WTC11 (cell line): ENCODE data around the gene B4GALNT3. TPM values are rescaled to one million over a fixed set of nuclear protein-coding genes. Genes with fewer than 3 reads are reported as not detected.

Experiments used
- ATAC-seq: fragments of 200-7000 bp; cut with Tn5 transposase; 2 replicates; pipeline ENCODE4 v1.10.0; 2021; ENCODE audit warnings: mild to moderate bottlenecking, moderate library complexity
- CTCF ChIA-PET: fragments of 300-600 bp; sonication (Branson Sonifier 250); formaldehyde crosslinking; loops from one replicate; lab custom pipeline; 2021; ENCODE audit warnings: antibody characterized with exemption; lab: Charles Lee
- POLR2A ChIA-PET: fragments of 350-600 bp; sonication (Branson Sonifier 250); formaldehyde crosslinking; loops from one replicate; lab custom pipeline; 2021; ENCODE audit warnings: antibody characterized with exemption; lab: Charles Lee
- DNase-seq: peaks from one replicate; pipeline ENCODE4 v3.0.0; 2021; ENCODE audit warnings: low spot score
- H3K27ac Mint-ChIP-seq: 2 replicates; pipeline ENCODE4 v1.8.0; 2021; ENCODE audit warnings: mixed read lengths
- H3K27me3 Mint-ChIP-seq: 2 replicates; pipeline ENCODE4 v1.8.0; 2021; ENCODE audit warnings: low read depth, mild to moderate bottlenecking, moderate library complexity, mixed read lengths
- H3K36me3 Mint-ChIP-seq: 2 replicates; pipeline ENCODE4 v1.8.0; 2021; ENCODE audit warnings: mixed read lengths
- H3K4me1 Mint-ChIP-seq: 2 replicates; pipeline ENCODE4 v1.8.0; 2022; ENCODE audit warnings: mixed read lengths
- H3K4me3 Mint-ChIP-seq: 2 replicates; pipeline ENCODE4 v1.8.0; 2021; ENCODE audit warnings: mild to moderate bottlenecking, moderate library complexity, mixed read lengths
- H3K9me3 Mint-ChIP-seq: 2 replicates; pipeline ENCODE4 v1.8.0; 2021; ENCODE audit warnings: mixed read lengths
- ATF1 ChIP-seq: sonication (generic); formaldehyde crosslinking; IDR thresholded peaks from 2 replicates; pipeline ENCODE4 v1.8.1; 2023; ENCODE audit warnings: mild to moderate bottlenecking, moderate library complexity, missing genetic modification reagents
- CBFB ChIP-seq: sonication (generic); formaldehyde crosslinking; IDR thresholded peaks from 2 replicates; pipeline ENCODE4 v1.8.1; 2022; ENCODE audit warnings: mild to moderate bottlenecking, low read depth, missing genetic modification reagents
- CREM ChIP-seq: sonication (generic); formaldehyde crosslinking; IDR thresholded peaks from 2 replicates; pipeline ENCODE4 v1.8.1; 2022; ENCODE audit warnings: mild to moderate bottlenecking, missing genetic modification reagents, moderate library complexity
- EMX1 ChIP-seq: fragments of 250-450 bp; sonication (Bioruptor Pico); IDR thresholded peaks from 2 replicates; pipeline ENCODE4 v1.8.0; 2021; ENCODE audit warnings: mild to moderate bottlenecking
- FOXP1 ChIP-seq: sonication (generic); formaldehyde crosslinking; IDR thresholded peaks from 2 replicates; pipeline ENCODE4 v1.8.0; 2022; ENCODE audit warnings: missing genetic modification reagents, mild to moderate bottlenecking, moderate library complexity, borderline replicate concordance
- KAT7 ChIP-seq: sonication (generic); formaldehyde crosslinking; IDR thresholded peaks from 2 replicates; pipeline ENCODE4 v1.8.1; 2023; ENCODE audit warnings: missing genetic modification reagents, mild to moderate bottlenecking, borderline replicate concordance
- NFATC4 ChIP-seq: fragments of 250-450 bp; sonication (Bioruptor Pico); IDR thresholded peaks from 2 replicates; pipeline ENCODE4 v1.9.0; 2021; ENCODE audit warnings: mild to moderate bottlenecking
- NR1H2 ChIP-seq: sonication (generic); formaldehyde crosslinking; IDR thresholded peaks from 2 replicates; pipeline ENCODE4 v1.9.0; 2021; ENCODE audit warnings: mild to moderate bottlenecking, moderate library complexity, missing genetic modification reagents
- OVOL2 ChIP-seq: fragments of 250-450 bp; sonication (Bioruptor Pico); IDR thresholded peaks from 2 replicates; pipeline ENCODE4 v1.9.0; 2021; ENCODE audit warnings: mild to moderate bottlenecking, borderline replicate concordance
- SMAD4 ChIP-seq: sonication (generic); formaldehyde crosslinking; IDR thresholded peaks from 2 replicates; pipeline ENCODE4 v1.8.0; 2022; ENCODE audit warnings: mild to moderate bottlenecking, missing genetic modification reagents
- TP53 ChIP-seq: sonication (generic); formaldehyde crosslinking; IDR thresholded peaks from 2 replicates; pipeline ENCODE4 v1.8.1; 2023; ENCODE audit warnings: mild to moderate bottlenecking, missing genetic modification reagents
- USF1 ChIP-seq: sonication (generic); formaldehyde crosslinking; IDR thresholded peaks from 2 replicates; pipeline ENCODE4 v1.8.0; 2022; ENCODE audit warnings: mild to moderate bottlenecking, missing genetic modification reagents
- ZBTB21 ChIP-seq: sonication (generic); formaldehyde crosslinking; IDR thresholded peaks from 2 replicates; pipeline ENCODE4 v1.8.1; 2023; ENCODE audit warnings: mild to moderate bottlenecking, missing genetic modification reagents, borderline replicate concordance
- ZNF232 ChIP-seq: sonication (generic); formaldehyde crosslinking; IDR thresholded peaks from 2 replicates; pipeline ENCODE4 v1.8.0; 2022; ENCODE audit warnings: mild to moderate bottlenecking, missing genetic modification reagents
- ZNF263 ChIP-seq: sonication (generic); formaldehyde crosslinking; IDR thresholded peaks from 2 replicates; pipeline ENCODE4 v1.8.1; 2022; ENCODE audit warnings: low read depth, mild to moderate bottlenecking, moderate library complexity, missing genetic modification reagents
- ZNF317 ChIP-seq: sonication (generic); formaldehyde crosslinking; IDR thresholded peaks from 2 replicates; pipeline ENCODE4 v1.8.1; 2023; ENCODE audit warnings: low read depth, mild to moderate bottlenecking, moderate library complexity, missing genetic modification reagents, borderline replicate concordance
- ZNF416 ChIP-seq: fragments of 250-450 bp; sonication (Bioruptor Pico); IDR thresholded peaks from 2 replicates; pipeline ENCODE4 v1.9.0; 2021; ENCODE audit warnings: mild to moderate bottlenecking, inconsistent platforms
- total RNA-seq: library from RNA; stranded (reverse); gene quantifications from 3 replicates; pipeline ENCODE4 v1.2.3, GENCODE V29; 2021
- TF ChIP-seq, protein P1 (sequence below): sonication (generic); formaldehyde crosslinking; conservative IDR thresholded peaks from 2 replicates; pipeline ENCODE4 v1.8.1; 2022; ENCODE audit warnings: mild to moderate bottlenecking, missing genetic modification reagents
- TF ChIP-seq, protein P2 (sequence below): sonication (generic); formaldehyde crosslinking; IDR thresholded peaks from 2 replicates; pipeline ENCODE4 v1.8.1; 2022; ENCODE audit warnings: mild to moderate bottlenecking, moderate library complexity, missing genetic modification reagents
- TF ChIP-seq, protein P3 (sequence below): sonication (generic); formaldehyde crosslinking; IDR thresholded peaks from 2 replicates; pipeline ENCODE4 v1.8.0; 2022; ENCODE audit warnings: mild to moderate bottlenecking, missing genetic modification reagents
- TF ChIP-seq, protein P4 (sequence below): sonication (generic); formaldehyde crosslinking; IDR thresholded peaks from 2 replicates; pipeline ENCODE4 v1.8.1; 2023; ENCODE audit warnings: mild to moderate bottlenecking, moderate library complexity, missing genetic modification reagents
- TF ChIP-seq, protein P5 (sequence below): sonication (generic); formaldehyde crosslinking; IDR thresholded peaks from 2 replicates; pipeline ENCODE4 v1.8.0; 2023; ENCODE audit warnings: mild to moderate bottlenecking, missing genetic modification reagents
- TF ChIP-seq, protein P6 (sequence below): sonication (generic); formaldehyde crosslinking; IDR thresholded peaks from 2 replicates; pipeline ENCODE4 v1.8.1; 2022; ENCODE audit warnings: missing genetic modification reagents, borderline replicate concordance
- TF ChIP-seq, protein P7 (sequence below): sonication (generic); formaldehyde crosslinking; IDR thresholded peaks from 2 replicates; pipeline ENCODE4 v1.8.1; 2023; ENCODE audit warnings: mild to moderate bottlenecking, missing genetic modification reagents, moderate library complexity

B4GALNT3 gene
- total RNA-seq, 1 experiment from 2014 or later = 19.0 TPM

GRCh38 chr12:527241-527640 is 67.5 kb downstream of the B4GALNT3 start:
- no peak for ATAC-seq
- H3K36me3 Mint-ChIP-seq = peaks cover 19% of the 10 kb centered on the region
- TF ChIP-seq SMAD4 (CRISPR knock-in tag) (no peak), ATF1 (no peak), ZNF317 (CRISPR knock-in tag) (no peak), NFATC4 (no peak), ZBTB21 (CRISPR knock-in tag) (no peak), ZNF263 (CRISPR knock-in tag) (no peak)
- TF ChIP-seq, protein P1, sequence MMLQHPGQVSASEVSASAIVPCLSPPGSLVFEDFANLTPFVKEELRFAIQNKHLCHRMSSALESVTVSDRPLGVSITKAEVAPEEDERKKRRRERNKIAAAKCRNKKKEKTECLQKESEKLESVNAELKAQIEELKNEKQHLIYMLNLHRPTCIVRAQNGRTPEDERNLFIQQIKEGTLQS (CRISPR knock-in tag) = no peak
- TF ChIP-seq, protein P2, sequence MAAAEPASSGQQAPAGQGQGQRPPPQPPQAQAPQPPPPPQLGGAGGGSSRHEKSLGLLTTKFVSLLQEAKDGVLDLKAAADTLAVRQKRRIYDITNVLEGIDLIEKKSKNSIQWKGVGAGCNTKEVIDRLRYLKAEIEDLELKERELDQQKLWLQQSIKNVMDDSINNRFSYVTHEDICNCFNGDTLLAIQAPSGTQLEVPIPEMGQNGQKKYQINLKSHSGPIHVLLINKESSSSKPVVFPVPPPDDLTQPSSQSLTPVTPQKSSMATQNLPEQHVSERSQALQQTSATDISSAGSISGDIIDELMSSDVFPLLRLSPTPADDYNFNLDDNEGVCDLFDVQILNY (CRISPR knock-in tag) = no peak
- TF ChIP-seq, protein P3, sequence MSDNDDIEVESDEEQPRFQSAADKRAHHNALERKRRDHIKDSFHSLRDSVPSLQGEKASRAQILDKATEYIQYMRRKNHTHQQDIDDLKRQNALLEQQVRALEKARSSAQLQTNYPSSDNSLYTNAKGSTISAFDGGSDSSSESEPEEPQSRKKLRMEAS (CRISPR knock-in tag) = no peak
- TF ChIP-seq, all 79 proteins: peak for 0
- H3K4me3 Mint-ChIP-seq = no peak overlapping the region
- ChIA-PET POLR2A (no interaction called here), CTCF (no interaction called here)
- DNase-seq = no peak
- H3K4me1 Mint-ChIP-seq = no peaks in the 10 kb centered on the region
- H3K27ac Mint-ChIP-seq = no peak overlapping the region
- peaks cover 3% of the 10 kb centered on the region for H3K27me3 Mint-ChIP-seq
- H3K9me3 Mint-ChIP-seq = peaks cover 23% of the 10 kb centered on the region

DNA sequence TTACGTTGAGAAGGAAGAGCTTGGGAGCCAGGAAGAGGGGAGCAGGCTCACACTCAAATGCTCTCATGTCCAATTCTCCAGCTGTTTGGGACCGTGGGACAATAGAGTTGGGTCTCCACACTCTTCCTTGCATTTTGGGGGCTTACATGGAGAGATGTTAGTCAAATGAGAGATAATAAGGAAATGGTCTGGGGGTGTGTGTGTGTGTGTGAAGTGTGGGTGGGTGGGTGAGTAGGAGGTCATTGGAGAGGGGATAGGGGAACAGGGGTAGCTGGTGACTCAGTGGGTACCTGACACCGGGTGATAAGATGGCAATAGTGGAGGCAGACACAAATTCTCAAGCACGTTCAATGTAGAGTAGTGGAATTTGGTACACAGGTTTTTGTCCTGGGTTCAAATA is 68.0 kb downstream of the B4GALNT3 start:
- no peak for TF ChIP-seq ZNF232 (CRISPR knock-in tag)
- TF ChIP-seq TP53 (CRISPR knock-in tag) = no peak
- TF ChIP-seq EMX1 (CRISPR knock-in tag) = no peak
- no peak for TF ChIP-seq USF1
- TF ChIP-seq ZNF416 (CRISPR knock-in tag) = no peak
- TF ChIP-seq ZNF263 (CRISPR knock-in tag) = no peak
- TF ChIP-seq KAT7 = no peak
- TF ChIP-seq, protein P4, sequence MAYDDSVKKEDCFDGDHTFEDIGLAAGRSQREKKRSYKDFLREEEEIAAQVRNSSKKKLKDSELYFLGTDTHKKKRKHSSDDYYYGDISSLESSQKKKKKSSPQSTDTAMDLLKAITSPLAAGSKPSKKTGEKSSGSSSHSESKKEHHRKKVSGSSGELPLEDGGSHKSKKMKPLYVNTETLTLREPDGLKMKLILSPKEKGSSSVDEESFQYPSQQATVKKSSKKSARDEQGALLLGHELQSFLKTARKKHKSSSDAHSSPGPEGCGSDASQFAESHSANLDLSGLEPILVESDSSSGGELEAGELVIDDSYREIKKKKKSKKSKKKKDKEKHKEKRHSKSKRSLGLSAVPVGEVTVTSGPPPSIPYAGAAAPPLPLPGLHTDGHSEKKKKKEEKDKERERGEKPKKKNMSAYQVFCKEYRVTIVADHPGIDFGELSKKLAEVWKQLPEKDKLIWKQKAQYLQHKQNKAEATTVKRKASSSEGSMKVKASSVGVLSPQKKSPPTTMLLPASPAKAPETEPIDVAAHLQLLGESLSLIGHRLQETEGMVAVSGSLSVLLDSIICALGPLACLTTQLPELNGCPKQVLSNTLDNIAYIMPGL (CRISPR knock-in tag) = no peak
- peaks cover 28% of the 10 kb centered on the region for H3K9me3 Mint-ChIP-seq
- no peaks in the 10 kb centered on the region for H3K4me1 Mint-ChIP-seq
- H3K36me3 Mint-ChIP-seq = peaks cover 23% of the 10 kb centered on the region
- CTCF ChIA-PET = no interaction called here
- no peak overlapping the region for H3K27ac Mint-ChIP-seq
- peaks cover 3% of the 10 kb centered on the region for H3K27me3 Mint-ChIP-seq
- no peak overlapping the region for H3K4me3 Mint-ChIP-seq
- no peak for ATAC-seq
- POLR2A ChIA-PET = no interaction called here
- no peak for DNase-seq

DNA sequence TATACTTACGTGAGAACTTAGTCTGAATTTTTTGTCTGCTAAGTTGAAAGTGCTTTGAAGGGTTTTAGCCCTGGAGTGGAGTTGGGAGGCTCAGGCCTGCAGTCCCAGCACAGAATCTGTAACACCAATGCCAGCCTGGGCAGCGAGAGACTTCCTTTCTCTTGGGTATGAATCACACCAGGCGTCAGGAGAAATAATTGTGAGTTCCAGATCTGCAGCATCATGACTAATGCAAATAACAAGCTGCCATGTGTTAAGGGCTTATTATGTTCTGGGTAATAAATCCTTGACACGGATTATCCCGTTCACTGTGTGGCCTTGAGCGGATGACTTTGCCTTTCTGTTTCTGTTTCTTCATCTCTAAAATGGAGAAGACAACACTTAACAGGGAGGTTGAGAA is 70.6 kb downstream of the B4GALNT3 start:
- no peak for ATAC-seq
- ChIA-PET POLR2A (no interaction called here), CTCF (interaction anchor here (0.8 kb wide), 1 partner anchor 17 kb away, joined by 3 read pairs; no protein-coding TSS in a partner anchor)
- Mint-ChIP-seq H3K4me1 (no peaks in the 10 kb centered on the region), H3K4me3 (no peak overlapping the region), H3K9me3 (peaks cover 29% of the 10 kb centered on the region), H3K27me3 (peaks cover 3% of the 10 kb centered on the region), H3K27ac (no peak overlapping the region), H3K36me3 (peaks cover 24% of the 10 kb centered on the region)
- DNase-seq = no peak
- no peak for TF ChIP-seq CBFB (CRISPR knock-in tag)
- TF ChIP-seq, protein P5, sequence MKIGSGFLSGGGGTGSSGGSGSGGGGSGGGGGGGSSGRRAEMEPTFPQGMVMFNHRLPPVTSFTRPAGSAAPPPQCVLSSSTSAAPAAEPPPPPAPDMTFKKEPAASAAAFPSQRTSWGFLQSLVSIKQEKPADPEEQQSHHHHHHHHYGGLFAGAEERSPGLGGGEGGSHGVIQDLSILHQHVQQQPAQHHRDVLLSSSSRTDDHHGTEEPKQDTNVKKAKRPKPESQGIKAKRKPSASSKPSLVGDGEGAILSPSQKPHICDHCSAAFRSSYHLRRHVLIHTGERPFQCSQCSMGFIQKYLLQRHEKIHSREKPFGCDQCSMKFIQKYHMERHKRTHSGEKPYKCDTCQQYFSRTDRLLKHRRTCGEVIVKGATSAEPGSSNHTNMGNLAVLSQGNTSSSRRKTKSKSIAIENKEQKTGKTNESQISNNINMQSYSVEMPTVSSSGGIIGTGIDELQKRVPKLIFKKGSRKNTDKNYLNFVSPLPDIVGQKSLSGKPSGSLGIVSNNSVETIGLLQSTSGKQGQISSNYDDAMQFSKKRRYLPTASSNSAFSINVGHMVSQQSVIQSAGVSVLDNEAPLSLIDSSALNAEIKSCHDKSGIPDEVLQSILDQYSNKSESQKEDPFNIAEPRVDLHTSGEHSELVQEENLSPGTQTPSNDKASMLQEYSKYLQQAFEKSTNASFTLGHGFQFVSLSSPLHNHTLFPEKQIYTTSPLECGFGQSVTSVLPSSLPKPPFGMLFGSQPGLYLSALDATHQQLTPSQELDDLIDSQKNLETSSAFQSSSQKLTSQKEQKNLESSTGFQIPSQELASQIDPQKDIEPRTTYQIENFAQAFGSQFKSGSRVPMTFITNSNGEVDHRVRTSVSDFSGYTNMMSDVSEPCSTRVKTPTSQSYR (CRISPR knock-in tag) = no peak
- no peak for TF ChIP-seq FOXP1 (CRISPR knock-in tag)
- TF ChIP-seq, protein P6, sequence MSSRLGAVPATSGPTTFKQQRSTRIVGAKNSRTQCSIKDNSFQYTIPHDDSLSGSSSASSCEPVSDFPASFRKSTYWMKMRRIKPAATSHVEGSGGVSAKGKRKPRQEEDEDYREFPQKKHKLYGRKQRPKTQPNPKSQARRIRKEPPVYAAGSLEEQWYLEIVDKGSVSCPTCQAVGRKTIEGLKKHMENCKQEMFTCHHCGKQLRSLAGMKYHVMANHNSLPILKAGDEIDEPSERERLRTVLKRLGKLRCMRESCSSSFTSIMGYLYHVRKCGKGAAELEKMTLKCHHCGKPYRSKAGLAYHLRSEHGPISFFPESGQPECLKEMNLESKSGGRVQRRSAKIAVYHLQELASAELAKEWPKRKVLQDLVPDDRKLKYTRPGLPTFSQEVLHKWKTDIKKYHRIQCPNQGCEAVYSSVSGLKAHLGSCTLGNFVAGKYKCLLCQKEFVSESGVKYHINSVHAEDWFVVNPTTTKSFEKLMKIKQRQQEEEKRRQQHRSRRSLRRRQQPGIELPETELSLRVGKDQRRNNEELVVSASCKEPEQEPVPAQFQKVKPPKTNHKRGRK (CRISPR knock-in tag) = no peak
- no peak for TF ChIP-seq CREM (CRISPR knock-in tag)
- no peak for TF ChIP-seq OVOL2
- TF ChIP-seq, protein P7, sequence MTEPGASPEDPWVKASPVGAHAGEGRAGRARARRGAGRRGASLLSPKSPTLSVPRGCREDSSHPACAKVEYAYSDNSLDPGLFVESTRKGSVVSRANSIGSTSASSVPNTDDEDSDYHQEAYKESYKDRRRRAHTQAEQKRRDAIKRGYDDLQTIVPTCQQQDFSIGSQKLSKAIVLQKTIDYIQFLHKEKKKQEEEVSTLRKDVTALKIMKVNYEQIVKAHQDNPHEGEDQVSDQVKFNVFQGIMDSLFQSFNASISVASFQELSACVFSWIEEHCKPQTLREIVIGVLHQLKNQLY (CRISPR knock-in tag) = no peak
- TF ChIP-seq NR1H2 (CRISPR knock-in tag) = no peak
- TF ChIP-seq, protein P3 (CRISPR knock-in tag) = no peak
